ENCODE results near the gene FAM120B.

Gene FAM120B

GRCh38 chr6:170288091-170288631 lies 18.4 kb upstream of the FAM120B start:
- DNase-seq, result no peak

GRCh38 chr6:170288852-170289179 lies 17.7 kb upstream of the FAM120B start:
- no peak for DNase-seq

GRCh38 chr6:170289180-170289931 lies 17.2 kb upstream of the FAM120B start:
- peak; percentile 66 for DNase-seq

GRCh38 chr6:170289951-170290295 lies 16.6 kb upstream of the FAM120B start:
- DNase-seq, result peak; percentile 73

- peak; percentile 97 for DNase-seq
Measured at GRCh38 chr6:170290296-170291128, 16.0 kb upstream of the FAM120B start, which contains the start of gene DLL1. DLL1 (minus strand) TSS chr6:170291078; CDS start chr6:170290139, 939 bp downstream.

- peak; percentile 98 for DNase-seq
Measured at GRCh38 chr6:170291271-170292110, 15.1 kb upstream of the FAM120B start.

GRCh38 chr6:170292111-170292406 lies 14.5 kb upstream of the FAM120B start:
- no peak for DNase-seq

- peak; percentile 70 for DNase-seq
Measured at GRCh38 chr6:170292407-170293158, 14.0 kb upstream of the FAM120B start.

GRCh38 chr6:170293341-170294231 lies 13.0 kb upstream of the FAM120B start:
- peak; percentile 52 for DNase-seq

GRCh38 chr6:170294298-170294730 lies 12.2 kb upstream of the FAM120B start:
- peak; percentile 59 for DNase-seq

- peak; percentile 70 for DNase-seq
Measured at GRCh38 chr6:170294813-170295509, 11.6 kb upstream of the FAM120B start.

GRCh38 chr6:170295510-170296422 lies 10.8 kb upstream of the FAM120B start:
- peak; percentile 96 for DNase-seq

GRCh38 chr6:170296423-170296745 lies 10.2 kb upstream of the FAM120B start:
- DNase-seq, result peak; percentile 84

GRCh38 chr6:170296746-170297575 lies 9.6 kb upstream of the FAM120B start:
- DNase-seq, result peak; percentile 92

- DNase-seq, result peak; percentile 47
Measured at GRCh38 chr6:170297576-170298330, 8.8 kb upstream of the FAM120B start.

- DNase-seq, result no peak
Measured at GRCh38 chr6:170298688-170299087, 7.9 kb upstream of the FAM120B start.

- DNase-seq, result no peak
Measured at GRCh38 chr6:170301184-170301583, 5.4 kb upstream of the FAM120B start.

GRCh38 chr6:170305805-170306323 lies 694 bp upstream of the FAM120B start:
- no peak for DNase-seq
